GM12892 (cell line): Measurements from ENCODE around the gene NTMT2.

Source experiments
- DNase-seq: peaks from one replicate; pipeline ENCODE4 v3.0.0; 2011; ENCODE audit not compliant: insufficient read length
- FAIRE-seq: peaks from 2 replicates; lab custom pipeline; 2011; peaks lifted over from hg19 to GRCh38; lab: Jason Lieb, UNC
- POLR2A ChIP-seq: IDR thresholded peaks from 2 replicates; pipeline ENCODE4 v1.6.1; 2011; ENCODE audit warnings: low read depth, low read length, control low read depth
- POLR2AphosphoS5 ChIP-seq: IDR thresholded peaks from 2 replicates; pipeline ENCODE4 v1.6.1; 2011; ENCODE audit warnings: low read depth, low read length, control low read depth
- TAF1 ChIP-seq: IDR thresholded peaks from 2 replicates; pipeline ENCODE4 v1.6.1; 2011; ENCODE audit warnings: low read depth, mild to moderate bottlenecking, control low read depth, low read length, borderline replicate concordance

The NTMT2 gene

DNA sequence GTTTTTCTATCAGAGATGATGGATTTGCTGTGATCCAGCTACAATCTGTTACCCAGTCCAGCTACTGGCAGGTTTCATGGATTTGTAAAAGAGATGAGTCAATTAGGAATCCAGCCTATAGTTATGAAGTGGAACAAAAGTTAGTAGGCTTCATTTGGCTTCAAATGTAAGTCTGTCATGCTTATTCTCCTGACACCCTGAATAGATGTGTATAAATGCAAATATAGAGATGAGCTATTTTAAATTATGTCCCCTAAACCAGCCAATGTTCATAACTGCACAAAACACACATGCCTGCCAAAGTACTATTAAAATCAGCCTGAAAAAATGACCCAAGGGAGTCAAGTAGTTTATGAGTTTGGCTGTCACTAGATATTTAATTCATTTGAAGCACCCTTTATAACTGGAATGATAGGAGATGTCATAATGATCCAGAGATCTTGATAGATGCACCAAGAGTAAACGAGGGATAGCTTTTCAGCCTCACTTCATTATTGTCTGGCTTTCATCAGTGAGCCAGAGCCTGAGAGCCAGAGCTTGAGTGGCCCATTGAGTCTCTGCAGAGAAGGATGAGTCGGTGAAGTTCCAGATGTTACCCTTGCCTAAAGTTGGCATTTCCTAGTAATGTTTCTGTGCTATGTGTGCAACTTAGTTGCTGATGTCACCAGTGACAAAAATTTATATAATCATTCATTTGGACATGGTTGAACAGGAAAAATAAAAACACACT, 11.8 kb upstream of the NTMT2 start:
- DNase-seq = no peak
- FAIRE-seq = no peak
- TF ChIP-seq POLR2A (no peak), TAF1 (no peak), POLR2AphosphoS5 (no peak)

DNA sequence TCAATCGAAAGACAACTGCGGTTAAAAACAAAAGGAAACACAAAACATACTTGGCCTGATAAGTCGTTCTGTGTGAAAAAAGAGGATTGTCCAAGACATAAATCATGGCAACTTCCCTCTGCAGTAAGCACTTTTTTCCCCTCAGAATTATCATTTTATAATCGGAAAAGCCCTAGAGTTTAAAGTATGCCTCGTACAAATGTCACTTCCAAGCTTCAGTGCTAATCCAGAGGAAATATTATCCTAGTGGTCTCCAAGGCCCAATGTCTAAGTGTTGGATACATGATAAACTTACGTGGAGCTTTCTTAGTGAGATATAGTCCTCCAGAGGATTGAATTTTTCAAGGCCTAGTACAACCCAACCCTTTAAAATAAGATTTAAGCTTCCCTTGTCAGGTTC, 11.2 kb upstream of the NTMT2 start:
- FAIRE-seq (no peak), DNase-seq (no peak)
- TF ChIP-seq POLR2A (no peak), POLR2AphosphoS5 (no peak), TAF1 (no peak)

DNA sequence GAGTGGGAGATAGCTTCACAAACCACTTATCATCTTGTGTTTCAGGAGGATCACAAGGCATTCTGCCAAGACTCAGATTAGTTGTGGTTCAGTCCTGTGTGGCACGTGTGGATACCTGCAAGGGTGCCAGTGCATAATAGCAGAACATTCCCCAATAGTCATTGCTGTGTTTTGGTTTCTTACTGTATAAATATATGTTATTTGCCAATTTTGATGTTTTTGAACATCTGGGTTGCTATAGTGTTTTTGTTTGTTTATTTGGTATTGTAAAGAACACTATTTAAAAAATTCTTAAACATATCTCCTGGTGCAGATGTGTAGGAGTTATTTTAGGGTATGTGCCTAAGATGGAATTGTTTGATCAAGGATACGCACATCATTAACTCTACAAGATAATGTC, 5.4 kb upstream of the NTMT2 start:
- FAIRE-seq (no peak), DNase-seq (no peak)
- TF ChIP-seq POLR2A (no peak), TAF1 (no peak), POLR2AphosphoS5 (no peak)

DNA sequence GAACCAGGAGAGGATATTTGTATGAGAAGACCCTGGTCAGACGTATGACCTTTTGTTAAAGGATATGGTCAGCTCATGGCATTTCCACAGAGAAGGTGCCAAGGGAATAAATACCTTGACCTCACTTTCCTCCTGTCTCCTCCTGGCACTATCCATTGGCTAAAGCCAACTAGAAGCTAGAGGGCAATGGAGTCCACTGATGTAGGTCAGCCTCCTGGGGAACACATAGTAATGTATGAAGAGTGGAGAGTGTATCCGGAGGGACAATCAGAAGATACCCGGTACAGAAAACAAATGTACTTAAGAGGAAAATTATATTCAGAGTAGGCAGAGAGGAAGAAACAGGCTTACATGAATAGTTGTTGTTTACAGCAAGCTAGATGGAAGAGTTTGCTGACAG, 698 bp upstream of the NTMT2 start:
- DNase-seq = no peak
- no peak for FAIRE-seq
- no peak for TF ChIP-seq POLR2AphosphoS5
- no peak for TF ChIP-seq TAF1
- no peak for TF ChIP-seq POLR2A

DNA sequence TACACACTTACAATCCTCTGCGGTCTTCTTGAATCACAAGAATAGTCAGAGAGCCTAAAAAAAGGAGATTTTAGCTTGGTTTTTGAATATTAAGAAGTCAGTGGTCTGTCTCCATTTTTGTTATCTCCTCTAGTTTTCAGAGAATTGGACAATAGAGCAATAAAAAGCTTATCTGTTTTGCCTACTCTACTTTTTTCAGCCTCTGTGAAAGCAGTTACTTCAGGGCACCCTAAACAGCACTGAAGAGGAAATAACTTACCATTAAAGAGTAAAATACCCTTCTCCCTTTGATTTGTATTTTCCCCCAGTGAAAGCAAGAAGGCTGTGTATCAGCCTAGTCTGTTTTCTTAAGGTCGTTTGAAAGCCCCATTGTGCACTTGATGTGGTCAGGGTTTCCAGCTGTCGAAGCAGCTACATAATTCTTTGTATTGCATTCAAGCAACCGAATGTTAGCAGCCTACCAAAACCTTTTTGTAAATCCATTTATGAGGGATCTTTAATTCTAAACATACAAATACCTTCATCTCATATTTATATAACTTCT, 1.0 kb downstream of the NTMT2 start:
- TF ChIP-seq TAF1 (no peak), POLR2AphosphoS5 (no peak)
- no peak for FAIRE-seq
- no peak for DNase-seq

DNA sequence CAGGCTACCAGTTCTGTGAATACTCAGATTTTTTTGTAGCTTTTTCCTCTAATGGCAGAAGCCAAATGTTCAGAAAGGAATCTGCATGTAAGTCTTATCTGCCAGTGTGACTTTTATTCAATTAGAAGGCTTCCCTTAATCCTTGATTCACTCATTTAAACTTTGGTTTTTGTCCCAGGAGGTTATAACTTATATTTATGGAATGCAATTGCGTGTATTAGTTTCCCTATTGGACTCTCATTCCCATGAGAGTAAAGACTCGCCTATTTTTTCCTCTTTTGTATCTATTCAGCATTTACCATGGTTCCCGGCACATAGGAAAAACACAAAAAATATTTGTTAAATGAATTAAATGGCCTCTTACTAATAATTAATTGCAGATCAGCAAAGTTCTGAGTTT, 3.5 kb downstream of the NTMT2 start:
- FAIRE-seq (no peak), DNase-seq (no peak)
- TF ChIP-seq TAF1 (no peak), POLR2AphosphoS5 (no peak), POLR2A (no peak)

DNA sequence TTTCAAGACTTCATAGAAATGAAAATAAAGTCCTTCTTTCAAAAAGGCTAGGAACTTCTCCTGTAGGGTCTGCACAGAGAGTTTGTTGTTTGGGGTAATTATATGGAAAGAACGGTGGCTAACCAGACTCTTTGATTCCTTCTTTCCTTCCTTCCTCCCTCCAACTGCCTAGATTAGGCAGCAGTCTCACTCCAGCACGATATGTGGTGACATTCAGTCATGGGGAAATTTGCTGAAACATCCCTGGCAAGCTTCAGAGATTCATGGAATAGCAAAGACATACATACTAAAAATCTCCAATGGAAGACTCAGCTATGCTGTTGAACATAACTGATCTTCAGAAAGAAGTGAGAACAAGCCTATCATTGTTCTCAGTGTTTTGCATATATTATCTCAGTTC, 4.3 kb downstream of the NTMT2 start:
- FAIRE-seq (no peak), DNase-seq (no peak)
- TF ChIP-seq TAF1 (no peak), POLR2A (no peak), POLR2AphosphoS5 (no peak)

DNA sequence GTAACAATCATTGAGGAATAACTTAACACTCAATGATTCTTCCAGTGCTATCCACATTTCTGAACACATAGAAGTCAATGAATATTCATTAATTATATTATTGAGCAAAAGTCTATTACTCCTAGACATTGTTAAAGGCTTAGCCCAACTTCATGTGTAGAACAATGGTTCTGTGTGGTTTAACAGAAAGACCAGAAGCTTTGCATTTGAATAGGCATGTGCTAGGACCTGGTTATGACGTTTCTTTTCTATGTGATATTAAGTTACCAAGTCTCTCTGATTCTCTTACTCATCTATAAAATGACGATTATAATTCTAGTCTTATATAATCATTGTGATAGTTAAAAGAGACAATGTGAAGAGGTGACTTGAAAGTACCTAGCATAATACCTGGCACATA, 5.2 kb downstream of the NTMT2 start:
- DNase-seq = no peak
- FAIRE-seq = no peak
- no peak for TF ChIP-seq POLR2AphosphoS5
- TF ChIP-seq TAF1 = no peak
- no peak for TF ChIP-seq POLR2A

DNA sequence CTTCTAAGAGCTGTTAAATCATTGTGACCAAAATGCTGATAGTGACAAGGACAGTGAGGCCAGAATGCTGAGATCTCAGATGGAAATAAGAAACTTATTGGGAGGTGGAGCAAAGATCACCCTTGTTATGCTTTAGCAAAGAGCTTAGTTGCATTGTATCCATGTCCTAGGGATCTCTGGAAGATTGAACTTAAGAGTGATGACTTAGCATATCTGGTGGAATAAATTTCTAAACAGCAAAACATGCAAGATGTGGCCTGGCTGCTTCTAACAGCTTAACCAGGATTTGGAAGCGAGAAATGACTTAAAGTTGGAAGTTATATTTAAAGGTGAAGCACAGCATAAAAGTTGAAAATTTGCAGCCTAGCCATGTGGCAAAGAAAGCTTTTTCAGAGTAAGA, 7.7 kb downstream of the NTMT2 start:
- FAIRE-seq (no peak), DNase-seq (no peak)
- TF ChIP-seq POLR2A = no peak
- TF ChIP-seq POLR2AphosphoS5 = no peak
- TF ChIP-seq TAF1 = no peak

DNA sequence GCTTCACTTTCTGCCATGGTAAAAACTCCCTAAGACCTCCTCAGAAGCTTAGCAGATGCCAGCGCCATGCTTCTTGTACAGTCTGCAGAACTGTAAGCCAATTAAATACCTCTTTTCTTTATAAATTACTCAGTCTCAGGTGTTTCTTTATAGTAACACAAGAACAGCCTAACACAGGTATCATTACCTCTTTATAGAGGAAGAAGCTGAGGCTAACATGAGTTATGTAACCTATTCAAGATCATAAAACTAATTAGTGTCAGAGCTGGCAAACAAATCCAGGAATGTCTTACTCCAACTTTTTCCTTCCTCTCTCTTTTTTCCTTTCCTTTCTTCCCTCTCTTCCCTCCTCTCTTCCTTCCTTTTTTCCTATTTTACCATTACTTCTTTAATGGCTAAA, 9.3 kb downstream of the NTMT2 start:
- FAIRE-seq (no peak), DNase-seq (no peak)
- no peak for TF ChIP-seq POLR2AphosphoS5
- TF ChIP-seq POLR2A = no peak
- no peak for TF ChIP-seq TAF1

DNA sequence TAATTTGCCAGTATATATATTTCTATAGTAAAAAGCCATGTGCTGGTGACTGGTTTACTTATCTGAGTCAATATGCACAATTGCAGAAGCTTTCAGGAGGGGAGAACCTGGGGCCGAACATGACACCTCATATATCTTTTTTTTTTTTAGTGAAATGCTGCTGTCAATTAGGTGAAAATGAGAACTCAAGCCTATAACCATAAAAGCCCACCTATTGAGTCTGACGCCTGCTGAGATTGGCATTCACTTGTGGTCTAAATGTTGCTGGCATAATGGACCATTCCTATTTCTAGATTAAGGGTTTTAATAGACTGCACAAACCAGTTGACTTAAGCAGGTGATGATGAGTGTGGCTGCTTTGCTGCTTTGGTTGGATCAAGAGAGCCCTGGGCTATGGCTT, 10.8 kb downstream of the NTMT2 start:
- FAIRE-seq (no peak), DNase-seq (no peak)
- TF ChIP-seq POLR2A = no peak
- no peak for TF ChIP-seq POLR2AphosphoS5
- no peak for TF ChIP-seq TAF1

DNA sequence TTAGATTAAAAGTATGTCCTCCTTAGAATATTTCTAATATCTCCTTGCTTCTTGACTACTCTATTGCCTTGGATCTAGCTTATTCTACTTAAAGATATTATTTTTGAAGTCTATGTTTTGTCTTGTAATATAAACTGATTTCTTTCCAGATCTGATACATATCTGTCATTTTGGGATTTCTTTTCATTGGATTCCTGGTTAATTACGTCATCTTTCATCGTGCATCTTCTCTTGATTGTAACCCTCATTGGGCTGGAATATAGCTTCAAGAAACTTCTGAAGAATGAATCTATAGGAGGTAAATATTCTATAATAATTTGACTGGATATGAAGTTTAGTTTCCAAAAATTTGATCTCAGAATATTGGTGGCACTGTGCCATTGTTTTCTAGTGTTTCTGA, 12.1 kb downstream of the NTMT2 start:
- DNase-seq (no peak), FAIRE-seq (no peak)
- TF ChIP-seq POLR2A (no peak), POLR2AphosphoS5 (no peak), TAF1 (no peak)
